WERI-Rb-1 (cell line): ENCODE results near the gene DLX2.

Experiments used
- DNase-seq: peaks from one replicate; pipeline ENCODE4 v3.0.0-alpha.2; 2020
- H3K27ac ChIP-seq: fragments of 250-450 bp; sonication (Bioruptor Pico); 2 replicates; pipeline ENCODE4 v1.5.1; 2020; ENCODE audit warnings: mild to moderate bottlenecking, moderate library complexity
- H3K27me3 ChIP-seq: fragments of 250-450 bp; sonication (Bioruptor Pico); 2 replicates; pipeline ENCODE4 v1.5.1; 2021; ENCODE audit warnings: mild to moderate bottlenecking, low read depth, moderate library complexity; ENCODE audit not compliant: insufficient read depth, severe bottlenecking
- H3K36me3 ChIP-seq: fragments of 250-450 bp; sonication (Bioruptor Pico); 2 replicates; pipeline ENCODE4 v1.5.1; 2020; ENCODE audit warnings: mild to moderate bottlenecking, moderate library complexity
- H3K4me3 ChIP-seq: 2 replicates; pipeline ENCODE4 v1.5.1; 2011; ENCODE audit warnings: low read depth, mild to moderate bottlenecking, control low read depth, low read length
- H3K9me3 ChIP-seq: fragments of 250-450 bp; sonication (Bioruptor Pico); 2 replicates; pipeline ENCODE4 v1.5.1; 2021; ENCODE audit warnings: mild to moderate bottlenecking, moderate library complexity; ENCODE audit not compliant: severe bottlenecking
- CTCF ChIP-seq: IDR thresholded peaks from 2 replicates; pipeline ENCODE4 v1.5.1; 2011; ENCODE audit warnings: low read depth, mild to moderate bottlenecking, control low read depth, inconsistent platforms, low read length

The DLX2 gene

GRCh38 chr2:172103471-172104272 lies 972 bp upstream of the DLX2 start:
- H3K4me3 ChIP-seq: peak overlapping the region; percentile 49
- H3K36me3 ChIP-seq: no peaks in the 10 kb centered on the region
- TF ChIP-seq CTCF: peak; percentile 84
- peaks cover 50% of the 10 kb centered on the region for H3K27me3 ChIP-seq
- no peaks in the 10 kb centered on the region for H3K9me3 ChIP-seq
- H3K27ac ChIP-seq: no peak overlapping the region
- DNase-seq: peak; percentile 87

GRCh38 chr2:172101821-172102390 lies 794 bp downstream of the DLX2 start:
- H3K27me3 ChIP-seq: peaks cover 68% of the 10 kb centered on the region
- no peaks in the 10 kb centered on the region for H3K9me3 ChIP-seq
- TF ChIP-seq CTCF: no peak
- H3K27ac ChIP-seq: no peak overlapping the region
- H3K36me3 ChIP-seq: no peaks in the 10 kb centered on the region
- peak overlapping the region; percentile 49 for H3K4me3 ChIP-seq
- DNase-seq: no peak

- no peak for TF ChIP-seq CTCF
- no peaks in the 10 kb centered on the region for H3K9me3 ChIP-seq
- peaks cover 72% of the 10 kb centered on the region for H3K27me3 ChIP-seq
- no peak overlapping the region for H3K27ac ChIP-seq
- H3K4me3 ChIP-seq: peak overlapping the region; percentile 49
- H3K36me3 ChIP-seq: no peaks in the 10 kb centered on the region
- no peak for DNase-seq
Measured at GRCh38 chr2:172100935-172101820, 1.5 kb downstream of the DLX2 start.

- TF ChIP-seq CTCF: no peak
- no peaks in the 10 kb centered on the region for H3K9me3 ChIP-seq
- DNase-seq: no peak
- H3K36me3 ChIP-seq: no peaks in the 10 kb centered on the region
- peak overlapping the region; percentile 49 for H3K4me3 ChIP-seq
- H3K27ac ChIP-seq: no peak overlapping the region
- peaks cover 76% of the 10 kb centered on the region for H3K27me3 ChIP-seq
Measured at GRCh38 chr2:172100080-172100934, 2.4 kb downstream of the DLX2 start.

- no peak for DNase-seq
- TF ChIP-seq CTCF: no peak
- H3K27ac ChIP-seq: no peak overlapping the region
- H3K4me3 ChIP-seq: peak overlapping the region; percentile 49
- H3K9me3 ChIP-seq: no peaks in the 10 kb centered on the region
- H3K36me3 ChIP-seq: no peaks in the 10 kb centered on the region
- peaks cover 82% of the 10 kb centered on the region for H3K27me3 ChIP-seq
Measured at GRCh38 chr2:172099472-172100079, 3.1 kb downstream of the DLX2 start.
